ENCODE data around the gene CELF4. TPM values are rescaled to one million over a fixed set of nuclear protein-coding genes. Genes with fewer than 3 reads are reported as not detected.

The CELF4 gene
- total RNA-seq, 4 donors from 2014 or later = 0.32 to 0.81 (median 0.77) TPM

DNA sequence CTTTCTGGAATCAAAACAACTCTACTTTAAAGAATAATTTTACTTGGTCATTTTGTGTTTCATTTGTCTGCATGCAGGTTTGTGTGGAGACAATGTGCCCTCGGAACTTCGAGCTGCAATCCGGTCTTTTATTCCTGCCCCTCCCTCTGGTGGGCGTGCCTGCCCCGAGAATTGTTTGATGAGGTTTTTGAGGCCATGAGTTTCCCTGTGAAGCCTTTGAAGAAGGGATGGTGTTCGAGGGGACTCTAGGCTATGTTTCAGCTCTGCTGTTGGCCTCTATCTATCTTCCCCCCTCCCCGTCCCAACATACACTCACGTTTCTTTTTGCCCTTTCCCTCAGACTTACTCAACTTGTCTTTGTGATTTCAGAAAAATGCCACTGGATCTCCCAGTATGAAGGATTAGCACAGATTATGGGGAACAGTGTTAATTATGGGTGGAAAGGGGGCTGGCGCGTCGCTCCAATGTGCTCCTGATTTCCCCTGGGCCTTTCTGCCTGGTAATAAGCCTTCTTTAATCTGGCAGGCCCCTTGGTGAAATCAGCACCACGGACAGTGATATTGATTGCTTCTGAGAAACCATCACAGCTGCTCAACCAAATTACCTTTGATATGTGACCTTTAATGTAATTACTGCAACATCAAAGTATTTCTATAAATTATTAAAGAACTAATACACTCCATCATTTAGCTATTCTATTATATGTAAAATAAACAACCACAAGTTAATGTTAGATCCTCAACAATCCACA lies 82.2 kb downstream of the CELF4 start:
- H3K36me3 ChIP-seq = no peaks in the 10 kb centered on the region
- 26 to 46% methylated on average over 8 to 10 of the region's 12 CpGs for WGBS, 2 donors (ENCODE audit: low coverage in 1 of 2)
- TF ChIP-seq POLR2A (IDR thresholded peaks at IDR 0.05) (no peak), POLR2AphosphoS5 (IDR thresholded peaks at IDR 0.05) (no peak), EP300 (IDR thresholded peaks at IDR 0.05) (no peak)
- TF ChIP-seq, protein P1, sequence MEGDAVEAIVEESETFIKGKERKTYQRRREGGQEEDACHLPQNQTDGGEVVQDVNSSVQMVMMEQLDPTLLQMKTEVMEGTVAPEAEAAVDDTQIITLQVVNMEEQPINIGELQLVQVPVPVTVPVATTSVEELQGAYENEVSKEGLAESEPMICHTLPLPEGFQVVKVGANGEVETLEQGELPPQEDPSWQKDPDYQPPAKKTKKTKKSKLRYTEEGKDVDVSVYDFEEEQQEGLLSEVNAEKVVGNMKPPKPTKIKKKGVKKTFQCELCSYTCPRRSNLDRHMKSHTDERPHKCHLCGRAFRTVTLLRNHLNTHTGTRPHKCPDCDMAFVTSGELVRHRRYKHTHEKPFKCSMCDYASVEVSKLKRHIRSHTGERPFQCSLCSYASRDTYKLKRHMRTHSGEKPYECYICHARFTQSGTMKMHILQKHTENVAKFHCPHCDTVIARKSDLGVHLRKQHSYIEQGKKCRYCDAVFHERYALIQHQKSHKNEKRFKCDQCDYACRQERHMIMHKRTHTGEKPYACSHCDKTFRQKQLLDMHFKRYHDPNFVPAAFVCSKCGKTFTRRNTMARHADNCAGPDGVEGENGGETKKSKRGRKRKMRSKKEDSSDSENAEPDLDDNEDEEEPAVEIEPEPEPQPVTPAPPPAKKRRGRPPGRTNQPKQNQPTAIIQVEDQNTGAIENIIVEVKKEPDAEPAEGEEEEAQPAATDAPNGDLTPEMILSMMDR (IDR thresholded peaks at IDR 0.05) = no peak

DNA sequence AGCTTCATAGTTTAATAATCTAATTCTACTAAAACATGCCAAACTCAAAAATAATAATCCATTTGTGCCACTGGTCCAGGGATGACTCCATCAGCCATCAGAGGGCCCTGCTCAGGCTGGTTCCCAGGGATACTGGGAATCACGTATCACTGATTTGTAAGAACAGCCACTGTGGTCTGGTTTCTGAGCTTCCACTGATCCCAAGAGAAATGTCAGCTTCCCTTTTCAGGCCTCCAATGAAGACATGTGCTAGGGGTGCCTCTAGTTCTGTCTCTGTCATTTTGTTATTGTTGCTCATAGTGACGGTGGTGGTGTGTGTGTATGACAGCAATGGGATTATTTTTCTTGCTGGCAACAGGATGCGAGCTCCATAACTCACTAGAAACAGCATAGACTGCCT lies 83.2 kb downstream of the CELF4 start:
- Histone ChIP-seq H3K27ac (no peak overlapping the region), H3K36me3 (no peaks in the 10 kb centered on the region), H3K27me3 (peaks cover 67% of the 10 kb centered on the region), H3K4me1 (peaks cover 0 to 15% (median 6%) of the 10 kb centered on the region in 3 donors), H3K4me3 (no peak overlapping the region), H3K9me3 (no peaks in the 10 kb centered on the region)
- no peak for ATAC-seq
- WGBS, 2 donors (ENCODE audit: low coverage in 1 of 2) = 25 to 59% methylated on average over 2 to 3 of the region's 3 CpGs
- TF ChIP-seq EP300 (IDR thresholded peaks at IDR 0.05) (no peak), POLR2AphosphoS5 (IDR thresholded peaks at IDR 0.05) (no peak), POLR2A (IDR thresholded peaks at IDR 0.05) (no peak)
- TF ChIP-seq, protein P1 (IDR thresholded peaks at IDR 0.05) = no peak

More for the DNA sequence above, 82.2 kb downstream of the CELF4 start:
- H3K9me3 ChIP-seq = no peaks in the 10 kb centered on the region
- peaks cover 0 to 19% (median 6%) of the 10 kb centered on the region in 3 donors for H3K4me1 ChIP-seq
- ATAC-seq = no peak
- H3K4me3 ChIP-seq = no peak overlapping the region
- H3K27me3 ChIP-seq = peaks cover 67% of the 10 kb centered on the region
- no peak overlapping the region for H3K27ac ChIP-seq

GRCh38 chr18:37482002-37482401 lies 83.6 kb downstream of the CELF4 start:
- ATAC-seq = no peak
- 21% methylated on average over 3 of the region's 3 CpGs; no CpG with 5 or more reads in 1 of the 2 donors for WGBS, 2 donors (ENCODE audit: low coverage in 1 of 2)
- Histone ChIP-seq H3K9me3 (no peaks in the 10 kb centered on the region), H3K4me1 (peaks cover 0 to 15% (median 6%) of the 10 kb centered on the region in 3 donors), H3K36me3 (no peaks in the 10 kb centered on the region), H3K4me3 (no peak overlapping the region), H3K27me3 (peaks cover 67% of the 10 kb centered on the region), H3K27ac (no peak overlapping the region)
- no peak for TF ChIP-seq EP300 (IDR thresholded peaks at IDR 0.05)

GRCh38 chr18:37481491-37481890 lies 84.1 kb downstream of the CELF4 start:
- Histone ChIP-seq H3K4me3 (no peak overlapping the region), H3K36me3 (no peaks in the 10 kb centered on the region), H3K27ac (no peak overlapping the region), H3K27me3 (peaks cover 67% of the 10 kb centered on the region), H3K9me3 (no peaks in the 10 kb centered on the region), H3K4me1 (peaks cover 0 to 15% (median 6%) of the 10 kb centered on the region in 3 donors)
- 66 to 67% methylated on average over 5 of the region's 6 CpGs for WGBS, 2 donors (ENCODE audit: low coverage in 1 of 2)
- TF ChIP-seq, protein P1 (IDR thresholded peaks at IDR 0.05) = no peak
- no peak for ATAC-seq

GRCh38 chr18:37481072-37481471 lies 84.5 kb downstream of the CELF4 start:
- peaks cover 65% of the 10 kb centered on the region for H3K27me3 ChIP-seq
- 60% methylated on average over 1 to 4 of the region's 4 CpGs for WGBS, 2 donors (ENCODE audit: low coverage in 1 of 2)
- H3K4me3 ChIP-seq = no peak overlapping the region
- no peak overlapping the region for H3K27ac ChIP-seq
- H3K36me3 ChIP-seq = no peaks in the 10 kb centered on the region
- H3K4me1 ChIP-seq = peaks cover 0 to 14% (median 6%) of the 10 kb centered on the region in 3 donors
- ATAC-seq = no peak
- TF ChIP-seq POLR2AphosphoS5 (IDR thresholded peaks at IDR 0.05) = no peak
- TF ChIP-seq POLR2A (IDR thresholded peaks at IDR 0.05) = no peak
- TF ChIP-seq, protein P1 (IDR thresholded peaks at IDR 0.05) = no peak
- no peak for TF ChIP-seq EP300 (IDR thresholded peaks at IDR 0.05)
- H3K9me3 ChIP-seq = no peaks in the 10 kb centered on the region
